Brain microvascular endothelial cell (primary cell): ENCODE results near the gene AKNA.

ENCODE experiments used
- DNase-seq: peaks from one replicate; pipeline ENCODE4 v3.0.0-alpha.2; 2020
- H3K27ac ChIP-seq: fragments of 250-450 bp; sonication (Bioruptor Pico); 2 replicates; pipeline ENCODE4 v1.5.1; 2020; ENCODE audit warnings: mild to moderate bottlenecking, moderate library complexity
- H3K27me3 ChIP-seq: fragments of 250-450 bp; sonication (Bioruptor Pico); replicated peaks from 2 replicates; pipeline ENCODE4 v1.5.1; 2020; ENCODE audit warnings: mild to moderate bottlenecking
- H3K36me3 ChIP-seq: fragments of 250-450 bp; sonication (Bioruptor Pico); replicated peaks from 2 replicates; pipeline ENCODE4 v1.5.1; 2020; ENCODE audit warnings: mild to moderate bottlenecking
- H3K4me3 ChIP-seq: 2 replicates; pipeline ENCODE4 v1.5.1; 2011; ENCODE audit warnings: low read depth, mild to moderate bottlenecking, control low read depth, low read length, moderate library complexity
- in situ Hi-C: cut with HindIII; loops from 2 replicates; pipeline ENCODE4 v1.10.0; 2017; ENCODE audit warnings: low sequenced_read_pairs, low pct_ligation_motif_present
- TF ChIP-seq, protein P1 (sequence below): IDR thresholded peaks from 2 replicates; pipeline ENCODE4 v1.5.1; 2011; ENCODE audit warnings: low read depth, mild to moderate bottlenecking, moderate library complexity, low read length, control low read depth, inconsistent platforms; ENCODE audit errors: missing control alignments

Gene AKNA

DNA sequence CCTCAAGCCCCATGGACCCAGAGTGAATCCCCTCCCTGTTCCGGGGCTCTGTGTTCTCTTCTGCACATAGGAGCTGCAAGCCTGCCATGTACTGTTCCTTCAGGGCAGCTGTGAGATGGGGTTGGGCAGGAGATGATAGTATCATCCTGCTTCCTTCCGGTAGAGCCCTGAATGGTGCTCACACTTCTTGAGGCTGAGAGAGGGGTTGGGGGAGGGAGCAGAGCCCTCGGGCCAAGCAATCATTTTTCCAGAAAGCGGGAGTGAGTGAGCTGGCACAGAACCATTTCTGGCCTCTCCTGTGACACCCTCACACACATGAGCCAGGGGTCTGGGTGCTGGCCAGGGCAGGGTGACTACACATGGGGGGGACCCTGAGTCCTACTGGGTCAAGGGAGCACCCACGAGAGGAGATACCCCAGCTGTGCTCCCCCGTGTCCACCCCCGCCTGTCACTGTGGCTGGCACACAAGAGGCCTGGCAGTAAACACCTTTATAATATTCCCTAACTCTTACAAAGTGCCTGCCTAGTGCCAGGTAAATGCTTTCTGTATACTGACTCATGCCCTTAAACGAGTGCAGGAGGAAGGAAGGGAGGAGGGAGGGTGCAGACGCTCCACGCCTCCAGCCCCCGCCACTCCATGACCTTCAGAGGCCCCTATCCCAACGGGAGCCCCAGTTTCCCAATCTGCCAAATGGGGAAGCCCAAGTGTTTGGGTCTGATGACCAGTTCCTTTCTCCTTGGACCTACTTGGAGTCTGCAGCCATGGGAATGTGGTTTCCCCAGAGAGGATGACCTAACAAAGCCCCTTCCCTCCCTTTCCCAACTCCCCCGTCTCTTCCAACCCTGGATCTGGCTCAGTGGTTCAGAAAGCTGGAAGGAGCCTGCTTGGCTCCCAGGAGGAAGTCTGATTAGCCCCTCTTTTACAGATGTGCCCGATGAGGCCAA lies 15.5 kb downstream of the AKNA start:
- H3K27ac ChIP-seq: no peak overlapping the region
- TF ChIP-seq, protein P1, sequence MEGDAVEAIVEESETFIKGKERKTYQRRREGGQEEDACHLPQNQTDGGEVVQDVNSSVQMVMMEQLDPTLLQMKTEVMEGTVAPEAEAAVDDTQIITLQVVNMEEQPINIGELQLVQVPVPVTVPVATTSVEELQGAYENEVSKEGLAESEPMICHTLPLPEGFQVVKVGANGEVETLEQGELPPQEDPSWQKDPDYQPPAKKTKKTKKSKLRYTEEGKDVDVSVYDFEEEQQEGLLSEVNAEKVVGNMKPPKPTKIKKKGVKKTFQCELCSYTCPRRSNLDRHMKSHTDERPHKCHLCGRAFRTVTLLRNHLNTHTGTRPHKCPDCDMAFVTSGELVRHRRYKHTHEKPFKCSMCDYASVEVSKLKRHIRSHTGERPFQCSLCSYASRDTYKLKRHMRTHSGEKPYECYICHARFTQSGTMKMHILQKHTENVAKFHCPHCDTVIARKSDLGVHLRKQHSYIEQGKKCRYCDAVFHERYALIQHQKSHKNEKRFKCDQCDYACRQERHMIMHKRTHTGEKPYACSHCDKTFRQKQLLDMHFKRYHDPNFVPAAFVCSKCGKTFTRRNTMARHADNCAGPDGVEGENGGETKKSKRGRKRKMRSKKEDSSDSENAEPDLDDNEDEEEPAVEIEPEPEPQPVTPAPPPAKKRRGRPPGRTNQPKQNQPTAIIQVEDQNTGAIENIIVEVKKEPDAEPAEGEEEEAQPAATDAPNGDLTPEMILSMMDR: no peak
- DNase-seq: no peak
- in situ Hi-C loops: no loop called here
- no peaks in the 10 kb centered on the region for H3K27me3 ChIP-seq
- H3K36me3 ChIP-seq: peaks cover 10% of the 10 kb centered on the region
- H3K4me3 ChIP-seq: no peak overlapping the region

GRCh38 chr9:114371343-114371944 lies 16.3 kb downstream of the AKNA start:
- Histone ChIP-seq H3K4me3 (no peak overlapping the region), H3K27me3 (no peaks in the 10 kb centered on the region), H3K36me3 (peaks cover 10% of the 10 kb centered on the region), H3K27ac (no peak overlapping the region)
- no peak for DNase-seq
- TF ChIP-seq, protein P1: no peak
- in situ Hi-C loops: no loop called here

DNA sequence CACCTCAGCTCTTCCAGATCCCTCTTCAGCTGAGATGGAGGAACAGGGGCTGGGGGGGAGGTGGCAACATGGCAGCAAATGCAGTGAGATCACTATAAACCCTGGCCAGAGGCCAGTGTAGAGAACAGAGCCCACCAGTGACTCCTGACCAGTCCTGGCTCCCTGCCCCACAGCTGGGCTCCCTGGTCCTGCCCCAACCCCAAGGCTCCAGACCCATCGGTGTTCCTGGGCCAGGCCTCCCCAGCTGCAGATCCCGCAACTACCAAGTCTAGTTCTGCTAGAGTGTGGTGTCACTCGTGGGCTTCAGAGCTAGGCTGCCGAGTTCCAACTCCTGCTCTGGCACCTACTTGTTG lies 16.8 kb downstream of the AKNA start:
- H3K27ac ChIP-seq: no peak overlapping the region
- DNase-seq: no peak
- in situ Hi-C loops: no loop called here
- H3K36me3 ChIP-seq: peaks cover 10% of the 10 kb centered on the region
- TF ChIP-seq, protein P1: no peak
- no peak overlapping the region for H3K4me3 ChIP-seq
- H3K27me3 ChIP-seq: no peaks in the 10 kb centered on the region

DNA sequence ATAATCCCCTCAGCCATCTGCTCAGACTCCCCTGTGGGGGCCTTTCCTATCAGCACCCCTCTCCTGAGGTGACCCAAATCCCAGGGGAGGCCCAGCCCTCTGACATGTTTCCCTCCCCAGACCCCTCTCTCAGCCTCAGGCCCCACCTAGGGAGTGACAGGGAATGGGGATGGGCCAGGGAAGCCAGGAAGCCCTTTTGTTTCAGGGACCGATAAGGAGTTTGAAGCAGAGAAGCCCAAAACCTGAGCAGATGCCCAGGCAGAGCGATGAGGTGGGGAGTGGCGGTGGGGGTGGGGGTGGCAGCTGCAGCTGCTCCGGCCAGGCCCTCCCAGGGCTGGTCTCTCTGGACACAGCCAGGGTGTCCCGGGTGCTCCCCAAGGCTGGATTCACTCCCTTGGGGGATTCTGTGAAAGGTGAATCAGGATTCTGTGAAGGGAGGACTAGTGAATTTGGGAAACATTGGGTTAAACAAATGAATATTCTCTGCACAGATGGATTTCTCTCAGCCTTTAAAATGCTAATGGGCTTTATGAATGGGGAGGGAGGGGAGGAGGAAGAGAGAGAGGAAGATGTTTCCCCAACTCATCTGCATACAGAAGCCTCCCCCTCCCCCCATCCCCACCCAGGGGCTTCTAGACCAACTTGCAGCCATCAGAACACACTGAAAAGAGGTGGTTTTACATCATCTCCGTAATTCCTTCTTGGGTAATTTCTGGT lies 17.4 kb downstream of the AKNA start:
- Histone ChIP-seq H3K27me3 (no peaks in the 10 kb centered on the region), H3K4me3 (no peak overlapping the region), H3K36me3 (peaks cover 10% of the 10 kb centered on the region), H3K27ac (no peak overlapping the region)
- in situ Hi-C loops: no loop called here
- TF ChIP-seq, protein P1: no peak
- no peak for DNase-seq

DNA sequence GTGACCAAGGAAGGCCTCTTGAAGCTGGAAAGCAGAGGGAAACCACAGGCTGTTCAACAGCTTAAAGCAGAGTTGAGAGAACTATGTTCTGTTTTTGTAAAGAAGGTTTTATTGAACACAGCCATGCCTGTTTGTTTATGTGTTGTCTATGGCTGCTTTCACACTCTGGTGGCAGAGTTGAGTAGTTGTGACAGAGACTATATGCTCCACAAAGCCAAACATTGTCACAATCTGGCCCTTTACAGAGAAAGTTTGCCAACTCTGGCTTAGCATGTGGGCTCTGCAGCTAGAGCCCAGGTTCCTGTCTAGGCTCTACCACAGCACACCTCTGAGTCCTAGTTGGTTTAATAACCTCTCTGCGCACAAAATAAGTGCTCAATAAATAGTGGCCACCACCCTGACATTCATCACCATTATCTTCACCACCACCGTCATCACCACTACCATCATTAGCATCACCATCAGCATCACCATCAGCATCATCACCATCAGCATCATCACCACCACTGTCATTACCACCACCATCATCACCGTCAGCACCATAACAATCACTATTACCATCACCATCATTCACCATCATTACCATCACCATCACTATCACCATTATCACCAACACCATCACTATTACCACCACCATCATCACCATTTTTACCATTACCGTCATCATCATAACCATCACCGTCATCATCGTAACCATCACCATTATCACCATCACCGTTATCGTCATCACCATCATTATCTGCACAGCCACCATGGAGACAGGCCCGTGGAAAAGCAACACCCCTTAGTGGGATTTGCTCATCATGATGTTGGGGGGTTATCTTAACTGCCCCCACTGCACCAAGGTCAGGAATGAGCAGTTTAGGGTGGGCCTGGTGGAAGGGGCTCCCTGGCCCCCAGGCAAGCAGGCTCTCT lies 18.3 kb downstream of the AKNA start:
- H3K36me3 ChIP-seq: peaks cover 10% of the 10 kb centered on the region
- no peak for DNase-seq
- TF ChIP-seq, protein P1: no peak
- H3K27ac ChIP-seq: no peak overlapping the region
- no peaks in the 10 kb centered on the region for H3K27me3 ChIP-seq
- in situ Hi-C loops: no loop called here
- no peak overlapping the region for H3K4me3 ChIP-seq
